Mesenchymal stem cell (in vitro differentiated cells and primary cell): Measurements from ENCODE around the gene ABCC10.
"Not testable (repeated sequence)": the region's sequence is repeated elsewhere in the genome, so short reads cannot be mapped to it uniquely, and the experiment has no call there.

Experiments used
- DNase-seq: peaks from one replicate; pipeline ENCODE4 v3.0.0-alpha.2; 2013
- H2AFZ ChIP-seq: one replicate; pipeline ENCODE4 v1.6.1; 2013; ENCODE audit warnings: low read depth, mild to moderate bottlenecking, control low read depth, inconsistent platforms, low read length, moderate library complexity
- H2AK5ac ChIP-seq: 2 replicates; pipeline ENCODE4 v1.6.1; 2013; ENCODE audit warnings: low read length, moderate library complexity, mild to moderate bottlenecking, inconsistent platforms; ENCODE audit not compliant: severe bottlenecking
- H2BK120ac ChIP-seq: one replicate; pipeline ENCODE4 v1.6.1; 2013; ENCODE audit warnings: low read depth, mild to moderate bottlenecking, inconsistent platforms, low read length, moderate library complexity
- H2BK12ac ChIP-seq, 2 experiments: one replicate each; pipeline ENCODE4 v1.6.1; 2013; ENCODE audit warnings: inconsistent platforms in 2 of 2, low read length in 2 of 2, mild to moderate bottlenecking in 2 of 2, moderate library complexity in 2 of 2, control low read depth in 1 of 2
- H2BK15ac ChIP-seq: one replicate; pipeline ENCODE4 v1.6.1; 2013; ENCODE audit warnings: mild to moderate bottlenecking, low read depth, inconsistent platforms; ENCODE audit not compliant: poor library complexity, severe bottlenecking
- H2BK5ac ChIP-seq: 2 replicates; pipeline ENCODE4 v1.6.1; 2013; ENCODE audit warnings: low read depth, mild to moderate bottlenecking, low read length, control low read depth, inconsistent platforms; ENCODE audit not compliant: poor library complexity, severe bottlenecking
- H3K14ac ChIP-seq, 2 experiments: one replicate each; pipeline ENCODE4 v1.6.1; 2013; ENCODE audit warnings: inconsistent platforms in 2 of 2, low read length in 2 of 2, control low read depth in 1 of 2, mild to moderate bottlenecking in 1 of 2, moderate library complexity in 1 of 2
- H3K18ac ChIP-seq, 2 experiments: one replicate each; pipeline ENCODE4 v1.6.1; 2013; ENCODE audit warnings: inconsistent platforms in 2 of 2, low read length in 2 of 2, control low read depth in 1 of 2, low read depth in 1 of 2, mild to moderate bottlenecking in 1 of 2
- H3K23ac ChIP-seq, 2 experiments: one replicate each; pipeline ENCODE4 v1.6.1; 2013; ENCODE audit warnings: inconsistent platforms in 2 of 2, low read length in 2 of 2, mild to moderate bottlenecking in 2 of 2, moderate library complexity in 2 of 2, control low read depth in 1 of 2
- H3K27ac ChIP-seq: 2 replicates; pipeline ENCODE4 v1.5.1; 2013; ENCODE audit warnings: mild to moderate bottlenecking, moderate library complexity, low read length, control low read depth, inconsistent platforms; ENCODE audit not compliant: poor library complexity, severe bottlenecking
- H3K27me3 ChIP-seq, 2 experiments: 2 replicates each; pipeline versions ENCODE4 v1.6.1 to v1.7.0; 2013; ENCODE audit warnings: low read length in 2 of 2, mild to moderate bottlenecking in 2 of 2, moderate library complexity in 2 of 2, control low read depth in 1 of 2, inconsistent platforms in 1 of 2; ENCODE audit not compliant: control insufficient read depth in 1 of 2, insufficient read depth in 1 of 2
- H3K36me3 ChIP-seq, 2 experiments: 2 replicates each; pipeline versions ENCODE4 v1.6.1 to v1.7.0; 2013; ENCODE audit warnings: low read length in 2 of 2, control low read depth in 1 of 2, inconsistent platforms in 1 of 2, low read depth in 1 of 2, mild to moderate bottlenecking in 1 of 2; ENCODE audit not compliant: insufficient read depth in 2 of 2, control insufficient read depth in 1 of 2
- H3K4ac ChIP-seq, 2 experiments: one replicate each; pipeline ENCODE4 v1.6.1; 2013; ENCODE audit warnings: inconsistent platforms in 2 of 2, low read length in 2 of 2, mild to moderate bottlenecking in 2 of 2, moderate library complexity in 2 of 2, control low read depth in 1 of 2, low read depth in 1 of 2
- H3K4me1 ChIP-seq: 2 replicates; pipeline ENCODE4 v1.6.1; 2013; ENCODE audit warnings: low read depth, low read length, control low read depth; ENCODE audit not compliant: control insufficient read depth, insufficient read depth
- H3K4me2 ChIP-seq: 2 replicates; pipeline ENCODE4 v1.6.1; 2013; ENCODE audit warnings: low read length, mild to moderate bottlenecking, inconsistent platforms; ENCODE audit not compliant: poor library complexity, severe bottlenecking
- H3K4me3 ChIP-seq, 2 experiments: 2 replicates each; pipeline versions ENCODE4 v1.5.1 to v1.7.0; 2013; ENCODE audit warnings: low read length in 2 of 2, mild to moderate bottlenecking in 2 of 2, control low read depth in 1 of 2, low read depth in 1 of 2; ENCODE audit not compliant: insufficient read depth in 1 of 2
- H3K79me1 ChIP-seq: replicated peaks from 2 replicates; pipeline ENCODE4 v1.6.1; 2013; ENCODE audit warnings: mild to moderate bottlenecking, control low read depth, low read length, inconsistent platforms; ENCODE audit not compliant: poor library complexity, severe bottlenecking
- H3K9ac ChIP-seq: 2 replicates; pipeline ENCODE4 v1.7.0; 2013; ENCODE audit warnings: mild to moderate bottlenecking, low read length, moderate library complexity
- H3K9me3 ChIP-seq: 2 replicates; pipeline ENCODE4 v1.7.0; 2013; ENCODE audit warnings: mild to moderate bottlenecking, low read length; ENCODE audit not compliant: control insufficient read depth
- H4K8ac ChIP-seq: one replicate; pipeline ENCODE4 v1.6.1; 2013; ENCODE audit warnings: inconsistent platforms, mild to moderate bottlenecking, low read length, moderate library complexity
- H4K91ac ChIP-seq: one replicate; pipeline ENCODE4 v1.6.1; 2013; ENCODE audit warnings: mild to moderate bottlenecking, low read length, inconsistent platforms
- WGBS: methylation state at CpG from one replicate; pipeline ENCODE4 v1.1.7; 2013; ENCODE audit warnings: mixed read lengths; 5-methylcytosine and 5-hydroxymethylcytosine counted together

The ABCC10 gene

DNA sequence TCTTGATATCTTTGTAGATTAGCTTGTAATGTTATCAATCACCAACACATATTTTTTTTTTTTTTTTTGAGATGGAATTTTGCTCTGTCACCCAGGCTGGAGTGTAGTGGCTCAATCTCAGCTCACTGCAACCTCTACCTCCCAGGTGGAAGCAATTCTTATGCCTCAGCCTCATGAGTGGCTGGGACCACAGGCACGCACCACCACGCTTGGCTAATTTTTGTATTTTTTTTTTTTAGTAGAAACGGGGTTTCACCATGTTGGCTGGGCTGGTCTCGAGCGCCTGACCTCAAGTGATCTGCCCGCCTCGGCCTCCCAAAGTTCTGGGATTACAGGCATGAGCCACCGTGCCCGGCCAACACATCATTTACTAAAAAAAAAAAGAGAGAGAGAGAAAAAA is 46.5 kb upstream of the ABCC10 start:
- H3K18ac ChIP-seq, DNase-seq, H2BK5ac ChIP-seq, H3K4me3 ChIP-seq, H3K79me1 ChIP-seq, H2BK120ac ChIP-seq, H3K27ac ChIP-seq, H2BK12ac ChIP-seq, H2AK5ac ChIP-seq, H2BK15ac ChIP-seq, H3K4me2 ChIP-seq, H4K8ac ChIP-seq, H3K9me3 ChIP-seq, H4K91ac ChIP-seq, H3K36me3 ChIP-seq, H3K4me1 ChIP-seq, H3K9ac ChIP-seq, H3K27me3 ChIP-seq, H3K4ac ChIP-seq, H2AFZ ChIP-seq, H3K23ac ChIP-seq, H3K14ac ChIP-seq: not testable (repeated sequence)
- WGBS: 91% methylated on average over 7 of the region's 9 CpGs

DNA sequence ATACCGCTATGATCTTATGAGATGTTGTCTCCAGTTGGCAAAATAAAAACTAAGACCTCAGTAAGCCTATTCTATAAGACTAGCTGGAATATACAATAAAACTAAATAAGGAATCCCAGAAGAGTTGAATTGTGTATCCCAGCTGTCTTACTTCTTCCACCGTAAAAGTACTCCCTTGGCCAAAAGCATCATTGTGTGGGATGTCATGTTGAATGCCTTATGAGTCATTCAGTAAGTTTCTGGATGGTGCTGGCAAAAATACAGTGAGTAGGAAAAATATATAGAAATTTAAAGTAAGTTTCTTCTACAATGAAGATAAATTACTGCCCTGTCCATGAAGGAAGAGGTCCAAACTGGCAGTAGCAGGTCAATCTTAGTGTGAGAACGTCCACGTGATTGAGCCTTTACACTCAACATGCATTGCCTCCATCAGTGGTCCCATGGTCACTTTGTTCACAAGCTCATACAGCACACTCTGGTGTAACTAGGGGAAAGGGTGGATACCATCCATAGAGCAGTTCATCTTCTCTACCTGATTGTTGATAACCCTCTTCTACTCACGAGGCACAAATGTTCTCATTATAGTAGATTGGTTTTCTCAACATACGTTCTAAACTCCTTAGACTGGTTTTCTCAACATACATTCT is 44.2 kb upstream of the ABCC10 start:
- H4K91ac ChIP-seq: no peak overlapping the region
- H3K4ac ChIP-seq: no peak overlapping the region
- no peaks in the 10 kb centered on the region for H3K36me3 ChIP-seq
- no peak overlapping the region for H3K9ac ChIP-seq
- no peak overlapping the region for H2BK12ac ChIP-seq
- no peak overlapping the region for H2BK15ac ChIP-seq
- no peak overlapping the region for H3K4me3 ChIP-seq
- no peaks in the 10 kb centered on the region for H3K27me3 ChIP-seq
- H3K4me2 ChIP-seq: no peak overlapping the region
- no peak overlapping the region for H2BK5ac ChIP-seq
- H2AFZ ChIP-seq: no peak overlapping the region
- no peak overlapping the region for H2AK5ac ChIP-seq
- no peak overlapping the region for H4K8ac ChIP-seq
- no peak for DNase-seq
- H3K23ac ChIP-seq: no peak overlapping the region
- H3K79me1 ChIP-seq: no peaks in the 10 kb centered on the region
- WGBS: 92% methylated on average over 5 of the region's 6 CpGs
- H3K27ac ChIP-seq: no peak overlapping the region
- no peak overlapping the region for H2BK120ac ChIP-seq
- H3K9me3 ChIP-seq: no peaks in the 10 kb centered on the region
- H3K4me1 ChIP-seq: peaks cover 4% of the 10 kb centered on the region
- H3K18ac ChIP-seq: no peak overlapping the region
- no peak overlapping the region for H3K14ac ChIP-seq

GRCh38 chr6:43386492-43386891 is 40.8 kb upstream of the ABCC10 start:
- no peak overlapping the region for H3K23ac ChIP-seq
- H3K4ac ChIP-seq: no peak overlapping the region
- H2AK5ac ChIP-seq: no peak overlapping the region
- no peak overlapping the region for H2BK120ac ChIP-seq
- H3K4me1 ChIP-seq: no peaks in the 10 kb centered on the region
- no peak overlapping the region for H3K9ac ChIP-seq
- H3K18ac ChIP-seq: no peak overlapping the region
- H3K27me3 ChIP-seq: peaks cover 17 to 19% of the 10 kb centered on the region in 2 experiments
- no peak overlapping the region for H4K8ac ChIP-seq
- no peak overlapping the region for H3K14ac ChIP-seq
- H3K36me3 ChIP-seq: no peaks in the 10 kb centered on the region
- H3K9me3 ChIP-seq: no peaks in the 10 kb centered on the region
- H3K4me3 ChIP-seq: no peak overlapping the region
- no peak overlapping the region for H3K4me2 ChIP-seq
- no peak for DNase-seq
- H2AFZ ChIP-seq: no peak overlapping the region
- H4K91ac ChIP-seq: no peak overlapping the region
- no peaks in the 10 kb centered on the region for H3K79me1 ChIP-seq
- no peak overlapping the region for H2BK15ac ChIP-seq
- H2BK5ac ChIP-seq: no peak overlapping the region
- no peak overlapping the region for H3K27ac ChIP-seq
- H2BK12ac ChIP-seq: no peak overlapping the region
- no CpG with 5 or more reads among the region's 1 CpG for WGBS

- no peaks in the 10 kb centered on the region for H3K79me1 ChIP-seq
- peak overlapping the region; percentile 15 for H2BK120ac ChIP-seq
- no peak overlapping the region for H3K27ac ChIP-seq
- no peak overlapping the region for H2BK15ac ChIP-seq
- H2BK12ac ChIP-seq: peak overlapping the region in 1 of 2 experiments; percentile 29
- no peaks in the 10 kb centered on the region for H3K9me3 ChIP-seq
- no peak overlapping the region for H2BK5ac ChIP-seq
- H3K4ac ChIP-seq: no peak overlapping the region
- DNase-seq: no peak
- no peak overlapping the region for H3K9ac ChIP-seq
- H4K8ac ChIP-seq: peak overlapping the region; percentile 23
- H3K36me3 ChIP-seq: no peaks in the 10 kb centered on the region
- H3K23ac ChIP-seq: no peak overlapping the region
- no peak overlapping the region for H2AFZ ChIP-seq
- H3K14ac ChIP-seq: no peak overlapping the region
- 95% methylated on average over 3 of the region's 6 CpGs for WGBS
- no peak overlapping the region for H3K4me3 ChIP-seq
- H4K91ac ChIP-seq: no peak overlapping the region
- no peak overlapping the region for H3K18ac ChIP-seq
- no peaks in the 10 kb centered on the region for H3K4me1 ChIP-seq
- no peak overlapping the region for H3K4me2 ChIP-seq
- H3K27me3 ChIP-seq: peaks cover 27 to 29% of the 10 kb centered on the region in 2 experiments
- H2AK5ac ChIP-seq: no peak overlapping the region
These were observed 37.5 kb upstream of the ABCC10 start for GRCh38 chr6:43389730-43390295.
